Measurements from ENCODE around the gene KIAA0586.

The KIAA0586 gene

DNA sequence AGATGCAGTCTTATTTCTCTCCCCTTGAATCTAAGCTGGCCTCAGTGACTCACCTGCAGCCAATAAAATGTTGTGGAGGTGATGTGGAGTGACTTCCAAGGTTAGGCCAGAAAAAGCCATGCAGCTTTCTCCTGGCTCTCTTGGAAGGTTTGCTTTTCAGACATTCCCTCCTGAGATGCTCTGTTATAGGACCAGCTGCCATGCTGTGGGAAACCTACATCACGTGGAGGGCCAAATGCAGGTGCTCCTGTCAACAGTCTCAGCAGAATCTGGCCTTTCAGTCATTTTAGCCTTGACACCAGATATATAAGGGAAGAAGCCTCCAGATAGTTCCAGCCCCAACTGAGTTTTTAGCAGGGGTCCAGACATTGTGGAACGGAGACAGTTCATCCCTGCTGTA lies 172.2 kb downstream of the KIAA0586 start:
- DNase-seq, result no peak
